Fibroblast of villous mesenchyme (primary cell): ENCODE results near the gene KRTAP5-1. TPM values are rescaled to one million over a fixed set of nuclear protein-coding genes. Genes with fewer than 3 reads are reported as not detected.
A peak's percentile ranks its signal among the peaks of the same experiment; 100 is the strongest.

Experiments
- DNase-seq: peaks from one replicate; pipeline ENCODE4 v3.0.0-alpha.2; 2010; ENCODE audit warnings: low read depth
- H3K4me3 ChIP-seq: 2 replicates; pipeline ENCODE4 v1.5.1; 2011; ENCODE audit warnings: low read depth, mild to moderate bottlenecking, low read length
- CTCF ChIP-seq: IDR thresholded peaks from 2 replicates; pipeline ENCODE4 v1.5.1; 2012; ENCODE audit warnings: low read depth, mild to moderate bottlenecking, low read length; ENCODE audit not compliant: insufficient read depth
- total RNA-seq: library from RNA; depleted of rRNA; stranded (reverse); fragments of >200 nt; gene quantifications from 2 replicates; pipeline ENCODE4 v1.2.3, GENCODE V29; 2012

The KRTAP5-1 gene
- total RNA-seq, 1 donor: not detected

- H3K4me3 ChIP-seq: peak overlapping the region; percentile 60
- no peak for TF ChIP-seq CTCF
- no peak for DNase-seq
Observed at GRCh38 chr11:1570896-1571759, 14.0 kb downstream of the KRTAP5-1 start.

- DNase-seq: no peak
- TF ChIP-seq CTCF: no peak
- peak overlapping the region; percentile 60 for H3K4me3 ChIP-seq
Observed at GRCh38 chr11:1570531-1570895, 14.6 kb downstream of the KRTAP5-1 start.

GRCh38 chr11:1570001-1570453 lies 15.1 kb downstream of the KRTAP5-1 start:
- no peak overlapping the region for H3K4me3 ChIP-seq
- TF ChIP-seq CTCF: no peak
- DNase-seq: no peak

GRCh38 chr11:1569251-1569780 lies 15.8 kb downstream of the KRTAP5-1 start:
- DNase-seq: no peak
- TF ChIP-seq CTCF: no peak
- no peak overlapping the region for H3K4me3 ChIP-seq

- H3K4me3 ChIP-seq: no peak overlapping the region
- DNase-seq: no peak
- TF ChIP-seq CTCF: no peak
Observed at GRCh38 chr11:1568441-1568911, 16.6 kb downstream of the KRTAP5-1 start.

- no peak for DNase-seq
- no peak overlapping the region for H3K4me3 ChIP-seq
- TF ChIP-seq CTCF: no peak
Observed at GRCh38 chr11:1567721-1568100, 17.4 kb downstream of the KRTAP5-1 start.
